HG02571 (cell line): ENCODE data around the gene PRPF19.

Experiments
- ATAC-seq: cut with Tn5 transposase; IDR thresholded peaks from one replicate; pipeline ENCODE4 v1.9.1; 2021; ENCODE audit warnings: mild to moderate bottlenecking, moderate library complexity; ENCODE audit not compliant: unreplicated experiment

The PRPF19 gene

DNA sequence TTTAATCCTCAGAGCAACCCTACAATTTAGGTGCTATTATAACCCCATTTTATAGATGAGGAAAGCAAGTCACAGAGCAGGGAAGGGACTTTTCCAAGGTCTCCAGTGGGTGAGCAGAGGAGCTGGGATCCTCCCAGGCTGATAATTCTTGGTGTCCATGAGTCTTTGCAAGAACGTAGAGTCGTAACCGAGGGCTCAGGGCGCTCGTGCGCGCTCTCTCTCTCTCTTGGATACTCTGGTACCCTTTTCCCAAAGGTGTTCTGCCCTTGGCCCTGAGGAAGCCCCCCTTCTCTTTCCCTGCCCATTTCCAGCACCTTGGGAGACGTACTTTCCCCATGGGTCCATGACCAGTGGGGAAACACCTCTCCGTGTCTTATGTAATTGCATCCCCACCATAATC, 44.2 kb downstream of the PRPF19 start:
- no peak for ATAC-seq

GRCh38 chr11:60860943-60861342, 45.4 kb downstream of the PRPF19 start:
- no peak for ATAC-seq

DNA sequence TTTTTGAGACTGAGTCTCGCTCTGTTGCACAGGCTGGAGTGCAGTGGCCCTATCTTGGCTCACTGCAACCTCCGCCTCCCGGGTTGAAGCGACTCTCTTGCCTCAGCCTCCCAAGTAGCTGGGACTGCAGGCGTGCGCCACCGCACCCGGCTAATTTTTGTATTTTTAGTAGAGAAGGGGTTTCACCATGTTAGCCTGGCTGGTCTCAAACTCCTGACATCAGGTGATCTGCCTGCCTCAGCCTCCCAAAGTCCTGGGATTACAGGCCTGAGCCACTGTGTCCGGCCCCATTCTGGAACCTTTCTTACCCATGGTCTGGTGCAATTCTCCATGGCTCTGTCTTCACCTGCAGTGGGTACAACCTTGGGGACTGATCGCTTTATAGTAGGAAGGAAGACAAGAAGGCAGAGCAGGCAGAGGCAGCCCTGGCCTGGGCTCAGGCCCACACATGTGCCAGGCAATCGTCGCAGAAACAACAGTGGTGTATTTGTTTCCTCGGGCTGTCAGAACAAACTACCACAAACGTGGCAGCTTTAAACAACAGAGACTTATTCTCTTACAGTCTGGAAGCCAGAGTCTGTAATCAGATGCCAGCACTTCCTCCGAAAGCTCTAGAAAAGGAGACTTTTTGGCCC, 46.7 kb downstream of the PRPF19 start:
- ATAC-seq, result no peak

DNA sequence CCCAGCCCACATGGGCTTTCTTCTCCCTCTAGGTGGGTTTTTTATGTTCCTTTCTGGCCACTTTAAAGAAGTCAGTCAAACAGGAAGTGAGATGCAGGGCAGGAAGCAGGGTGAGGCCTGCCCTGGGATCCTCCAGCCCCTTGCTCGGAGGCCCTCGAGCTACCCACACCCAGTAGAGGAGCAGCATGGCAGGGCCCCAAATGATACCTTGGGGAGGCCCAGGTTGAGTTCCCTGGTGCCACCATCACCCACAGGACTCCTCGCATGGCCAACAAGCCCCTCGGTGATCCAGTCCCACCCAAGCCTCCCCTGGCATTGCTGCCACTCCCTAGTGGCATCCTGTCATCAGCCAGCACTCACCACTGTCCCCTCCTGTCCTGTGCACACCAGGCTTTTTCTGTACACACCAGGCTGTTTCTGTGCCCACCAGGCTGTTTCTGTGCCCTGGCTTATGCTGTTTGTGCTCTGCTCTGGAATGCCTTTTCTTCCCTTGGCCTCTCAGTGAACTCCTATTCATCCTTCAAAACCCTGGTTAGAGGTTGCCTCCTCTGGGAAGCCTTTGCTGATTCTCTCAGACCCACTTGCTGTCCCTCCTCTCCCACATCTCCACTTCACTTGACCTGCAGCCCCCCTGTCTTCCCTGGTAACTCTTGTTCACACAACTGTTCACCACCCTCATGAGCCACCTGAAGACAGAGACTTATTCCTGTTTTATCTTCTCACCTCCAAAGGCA, 47.5 kb downstream of the PRPF19 start:
- ATAC-seq, result no peak

GRCh38 chr11:60858236-60858635, 48.1 kb downstream of the PRPF19 start:
- ATAC-seq, result no peak

- no peak for ATAC-seq
Observed at GRCh38 chr11:60857378-60858232, 48.8 kb downstream of the PRPF19 start.

DNA sequence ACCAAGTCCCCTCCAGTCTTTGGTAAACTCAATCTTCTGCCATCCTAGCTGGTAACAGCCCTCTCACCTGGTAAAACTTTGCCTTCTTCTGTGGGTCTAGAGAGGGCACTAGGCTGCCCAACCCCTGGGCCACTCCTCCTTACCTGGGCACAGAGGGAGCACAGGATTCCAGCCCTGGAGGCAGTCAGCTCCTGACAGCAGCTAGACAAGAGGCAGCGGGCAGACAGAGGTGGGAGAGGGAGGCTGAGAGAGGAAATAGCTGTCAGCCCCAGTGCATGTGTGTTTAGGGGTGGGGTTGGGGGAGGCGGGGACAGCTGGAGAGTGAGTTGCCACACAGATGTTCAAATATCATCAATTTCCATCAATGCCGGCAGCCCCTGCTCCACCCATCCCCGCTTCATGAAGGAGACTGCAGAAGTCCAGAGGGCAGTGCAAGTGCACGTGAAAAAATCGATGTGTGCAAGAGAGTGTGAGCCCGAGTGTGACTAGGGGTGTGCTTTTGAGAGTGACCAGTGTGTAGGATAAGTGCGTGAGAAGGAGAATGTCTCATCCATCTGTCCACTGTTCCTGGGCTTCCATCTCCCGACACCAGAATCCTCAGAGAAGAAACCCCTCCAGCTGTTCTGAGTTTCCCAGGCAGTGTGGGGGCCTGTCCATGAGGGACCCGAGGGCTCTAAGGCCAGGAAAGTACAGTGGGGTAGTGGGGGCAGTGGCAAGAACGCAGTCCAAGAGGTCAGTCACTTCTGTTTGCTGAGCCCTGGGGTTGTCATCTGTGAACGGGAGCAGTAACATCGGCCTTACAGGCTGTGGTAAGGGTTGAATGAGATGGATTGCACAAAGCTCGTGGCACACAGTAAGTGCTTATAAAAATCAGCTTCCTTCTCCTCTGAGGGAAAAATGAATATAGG, 50.4 kb downstream of the PRPF19 start, which contains the start of gene PTGDR2:
Gene PTGDR2 (minus strand): TSS at position 225 of the 908 bp plus-strand sequence. CDS start 2,228 bp downstream, outside the sequence.
- ATAC-seq, result no peak

- ATAC-seq, result no peak
Observed at GRCh38 chr11:60854847-60855725, 51.3 kb downstream of the PRPF19 start.

DNA sequence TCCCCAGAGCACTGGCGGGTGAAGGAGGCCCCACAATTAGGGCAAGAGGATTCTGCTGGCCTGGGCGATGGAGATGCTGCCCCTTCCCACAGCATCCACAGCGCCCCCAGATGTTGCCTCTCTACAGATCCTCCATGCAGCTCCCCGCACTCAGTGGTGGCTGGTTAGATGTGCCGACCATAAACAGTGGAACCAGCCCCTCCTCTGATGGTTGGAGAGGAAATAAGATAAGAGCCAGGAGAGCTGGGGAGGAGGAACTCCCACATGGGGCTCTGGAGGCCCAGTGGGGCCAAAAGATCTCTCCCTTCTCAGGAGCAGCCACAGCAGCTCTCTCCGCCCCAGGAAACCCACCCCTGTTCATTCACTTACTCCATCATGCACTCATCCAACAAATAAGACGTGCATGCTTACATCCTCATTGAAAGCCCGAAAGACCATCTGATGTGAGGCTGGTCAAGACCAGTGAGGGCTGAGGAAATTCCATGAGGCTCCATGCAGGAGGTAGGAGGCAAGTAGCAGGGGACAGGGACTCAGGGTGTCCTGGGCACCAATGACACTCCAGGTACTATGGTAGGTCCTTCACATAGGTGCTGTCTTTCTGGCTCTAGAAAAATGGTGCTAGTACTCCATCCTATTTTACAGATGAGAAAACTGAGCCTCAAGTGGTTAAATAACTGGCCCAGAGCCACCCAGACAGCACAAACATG, 52.1 kb downstream of the PRPF19 start:
- ATAC-seq, result no peak

DNA sequence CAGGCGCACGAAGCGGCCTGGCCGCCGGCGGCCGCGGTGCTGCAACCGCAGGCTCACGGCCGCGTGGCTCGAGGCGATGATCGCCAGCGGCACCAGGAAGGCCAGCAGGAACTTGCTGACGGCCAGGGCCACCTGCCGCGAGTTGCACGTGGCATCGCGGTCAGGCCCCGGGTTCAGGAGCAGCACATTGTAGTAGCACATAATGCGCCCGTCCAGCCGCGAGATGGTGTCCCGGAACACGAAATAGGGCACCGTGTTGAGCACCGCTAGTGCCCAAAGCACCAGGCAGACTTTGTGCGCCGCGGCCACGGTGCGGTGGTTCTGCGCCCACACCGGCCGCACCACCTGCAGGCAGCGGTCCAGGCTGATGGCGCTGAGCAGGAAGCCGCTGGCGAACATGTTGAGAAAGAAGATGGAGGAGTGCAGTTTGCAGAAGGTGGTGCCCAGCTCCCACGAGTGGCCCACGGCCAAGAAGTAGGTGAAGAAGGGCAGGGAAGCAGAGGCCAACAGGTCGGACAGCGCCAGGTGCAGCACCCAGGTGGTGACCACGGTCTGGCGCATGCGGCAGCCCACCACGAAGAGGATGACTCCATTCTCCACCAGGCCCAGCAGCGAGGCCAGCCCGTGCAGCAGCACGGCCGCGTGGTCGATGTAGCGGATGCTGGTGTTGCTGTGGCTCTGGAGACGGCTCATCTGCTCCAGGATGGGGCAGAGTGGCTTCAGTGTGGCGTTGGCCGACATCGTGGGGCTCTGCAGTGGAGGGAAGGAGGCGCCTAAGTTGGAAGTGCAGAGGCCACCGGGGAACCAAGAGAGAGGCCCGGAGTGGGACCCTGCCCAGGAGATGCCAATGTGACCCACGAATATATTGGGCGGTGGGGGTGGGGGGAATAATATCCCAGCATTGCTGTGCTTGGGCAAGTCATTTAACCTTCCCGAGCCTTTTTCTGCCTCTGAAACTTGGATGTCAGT, 53.1 kb downstream of the PRPF19 start:
- ATAC-seq, result no peak

DNA sequence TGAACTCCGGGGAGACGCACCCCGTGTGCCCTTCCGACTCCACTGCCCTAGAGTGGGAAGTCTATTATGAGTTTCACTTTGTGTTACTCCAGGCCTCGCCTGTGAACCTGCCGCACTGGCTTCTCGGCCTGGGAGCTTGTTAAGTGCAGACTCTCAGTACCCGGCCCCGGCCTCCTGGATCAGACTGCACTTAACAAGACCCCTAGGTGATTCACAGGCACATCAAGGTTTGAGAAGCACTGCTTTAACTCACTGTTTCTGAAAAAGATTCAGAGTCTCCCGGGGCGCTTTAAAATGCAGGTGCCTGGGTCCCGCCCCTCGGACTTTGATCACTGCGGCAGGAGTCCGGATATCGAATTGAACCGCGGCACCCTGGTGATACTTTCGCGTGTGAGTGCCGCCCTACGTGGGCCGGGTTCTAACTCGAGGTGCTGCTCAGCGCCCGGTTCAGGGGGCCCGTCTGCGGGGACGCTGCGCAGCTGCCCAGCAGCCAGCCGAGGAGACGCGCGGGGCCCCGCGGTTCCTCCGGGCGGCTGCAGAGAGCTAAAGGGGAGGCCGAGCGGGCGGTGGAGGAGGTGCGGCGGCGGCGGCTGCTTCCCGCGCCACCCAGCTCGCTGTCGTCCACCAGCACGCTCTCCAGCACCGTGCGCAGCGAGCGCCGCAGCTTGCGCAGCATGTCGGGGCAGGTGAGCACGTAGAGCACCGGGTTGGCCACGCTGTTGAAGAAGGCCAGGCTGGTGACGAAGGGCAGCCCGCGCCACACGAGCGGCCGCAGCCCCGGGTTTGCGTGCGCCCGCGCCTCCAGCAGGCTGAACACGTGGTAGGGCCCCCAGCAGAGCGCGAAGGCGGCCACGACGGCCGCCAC, 54.0 kb downstream of the PRPF19 start:
- no peak for ATAC-seq

DNA sequence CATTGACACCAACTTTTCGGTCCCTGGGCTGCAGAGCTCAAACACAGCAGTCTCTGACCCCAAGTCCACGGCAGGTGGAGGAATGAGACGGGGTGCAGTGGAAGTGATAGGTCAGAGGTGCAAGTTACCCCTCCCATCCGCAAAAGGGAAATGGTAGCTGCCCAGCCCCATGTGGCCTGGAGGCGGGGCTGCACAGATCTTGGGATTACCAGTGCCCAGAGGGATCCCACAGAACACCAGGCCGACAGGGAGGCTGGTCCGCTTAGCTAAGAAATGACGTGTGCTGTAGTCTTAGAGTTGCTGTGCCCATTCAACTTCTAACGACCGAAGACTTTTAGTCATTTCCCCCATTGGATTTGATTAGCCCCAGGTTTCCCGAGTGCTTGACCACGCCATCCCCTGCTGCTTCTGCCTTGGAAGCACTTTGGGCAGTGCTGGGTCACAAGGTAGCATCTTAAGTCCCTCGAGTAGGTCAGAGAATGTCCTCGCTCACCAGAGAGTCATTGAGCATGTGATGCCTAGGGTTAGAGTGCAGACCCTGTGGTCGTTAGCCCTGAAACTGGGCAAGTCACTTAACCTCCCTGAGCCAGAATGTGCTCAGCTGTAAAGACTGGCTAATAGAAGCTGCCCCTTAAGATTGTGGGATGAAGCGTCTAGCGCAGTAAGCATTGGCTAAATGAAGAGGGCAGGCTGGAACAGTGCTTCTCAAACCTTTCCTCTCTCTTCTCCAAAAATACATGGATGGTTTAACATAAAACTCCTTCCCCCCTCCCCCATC, 54.9 kb downstream of the PRPF19 start:
- ATAC-seq, result no peak

- no peak for ATAC-seq
Observed at GRCh38 chr11:60849641-60850520, 56.5 kb downstream of the PRPF19 start.

- ATAC-seq, result no peak
Observed at GRCh38 chr11:60848714-60849151, 57.7 kb downstream of the PRPF19 start.

- no peak for ATAC-seq
Observed at GRCh38 chr11:60847896-60848295, 58.5 kb downstream of the PRPF19 start.
